Stimulated activated CD8-positive, alpha-beta memory T cell treated with anti-CD3 and anti-CD28 coated beads, Interleukin-4, amount 100 ng/mL, for 1 hour (primary cell): ENCODE data around the gene FKBP1B.
"Not testable (repeated sequence)": the region's sequence is repeated elsewhere in the genome, so short reads cannot be mapped to it uniquely, and the experiment has no call there.

Experiments used
- DNase-seq, 2 donors: peaks; one replicate each; pipeline ENCODE4 v3.0.0-alpha.2; 2020; ENCODE audit warnings: low read depth in 2 of 2, low spot score in 1 of 2

The FKBP1B gene

GRCh38 chr2:24049485-24050021 lies at the start of gene FKBP1B:
Gene FKBP1B, plus strand, starts transcription at chr2:24049741. Its CDS starts 109 bp downstream, at chr2:24049850.
- no peak for DNase-seq

DNA sequence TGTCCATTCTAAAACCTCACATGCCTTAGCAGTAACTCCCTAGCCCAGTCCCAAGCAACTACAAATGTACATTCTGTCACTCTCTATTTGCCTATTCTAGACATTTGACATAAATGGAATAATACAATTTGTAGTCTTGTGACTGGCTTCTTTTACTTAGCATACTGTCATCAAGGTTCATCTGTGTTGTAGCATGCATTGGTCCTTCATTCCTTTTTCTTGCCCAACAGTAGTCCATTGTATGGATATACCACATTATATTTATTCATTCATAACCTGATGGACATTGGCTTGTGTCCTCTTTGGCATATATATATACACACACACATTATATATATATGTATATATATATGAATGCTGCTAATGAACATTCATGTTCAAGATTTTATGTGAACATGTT lies 41.8 kb upstream of the FKBP1B start:
- no peak for DNase-seq

- no peak for DNase-seq
Observed at GRCh38 chr2:24008672-24009366, 40.7 kb upstream of the FKBP1B start.

GRCh38 chr2:24009367-24009679 lies 40.2 kb upstream of the FKBP1B start:
- no peak for DNase-seq

- DNase-seq: no peak
Observed at GRCh38 chr2:24009680-24010476, 39.7 kb upstream of the FKBP1B start, which contains the start of gene MFSD2B. Gene MFSD2B, plus strand, starts transcription at chr2:24010085. Its CDS starts 12 bp downstream, at chr2:24010097.

- no peak for DNase-seq
Observed at GRCh38 chr2:24010477-24011249, 38.9 kb upstream of the FKBP1B start.

DNA sequence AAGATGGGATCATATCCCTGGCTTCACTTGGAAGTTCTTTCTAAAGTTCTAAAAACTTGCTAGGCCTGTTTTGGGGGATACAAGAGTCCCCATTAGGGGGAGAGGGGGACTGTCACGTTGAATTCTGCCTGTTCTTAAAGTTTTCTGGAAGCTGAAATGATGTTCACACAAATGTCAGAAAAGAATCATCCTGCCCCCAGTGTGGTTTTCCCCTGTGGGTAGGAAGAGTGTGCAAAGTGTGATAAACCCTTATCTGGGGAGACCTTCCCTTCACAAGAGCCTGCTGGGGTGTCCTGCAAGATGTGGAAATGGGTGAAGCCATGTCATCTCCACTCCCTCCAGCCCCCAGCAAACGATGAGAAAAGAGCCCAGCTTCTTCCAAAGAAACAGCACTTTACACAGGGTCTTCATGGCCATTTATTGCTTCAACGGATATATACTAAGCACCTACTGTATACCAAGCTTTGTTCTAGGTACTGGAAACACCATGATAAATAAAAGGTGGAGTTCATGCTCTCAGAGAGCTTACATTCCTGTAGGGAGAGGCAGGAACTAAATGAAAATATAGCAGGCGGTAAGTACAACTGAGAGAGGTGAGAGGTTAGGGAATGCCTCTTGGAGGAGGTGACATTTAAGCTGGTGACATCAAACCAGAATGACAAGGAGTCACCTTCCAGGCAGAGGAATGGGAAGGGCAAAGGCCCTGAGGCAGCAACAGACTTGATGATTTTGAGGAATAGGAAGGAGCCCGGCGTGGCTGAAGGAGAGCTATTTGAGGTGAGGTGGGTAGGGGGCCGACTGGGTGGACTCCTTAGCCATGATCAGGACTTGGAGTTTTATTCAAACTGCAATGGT lies 38.1 kb upstream of the FKBP1B start:
- DNase-seq: no peak

GRCh38 chr2:24012521-24013188 lies 36.9 kb upstream of the FKBP1B start:
- no peak for DNase-seq

- not testable (repeated sequence) for DNase-seq
Observed at GRCh38 chr2:24014902-24015301, 34.6 kb upstream of the FKBP1B start.

DNA sequence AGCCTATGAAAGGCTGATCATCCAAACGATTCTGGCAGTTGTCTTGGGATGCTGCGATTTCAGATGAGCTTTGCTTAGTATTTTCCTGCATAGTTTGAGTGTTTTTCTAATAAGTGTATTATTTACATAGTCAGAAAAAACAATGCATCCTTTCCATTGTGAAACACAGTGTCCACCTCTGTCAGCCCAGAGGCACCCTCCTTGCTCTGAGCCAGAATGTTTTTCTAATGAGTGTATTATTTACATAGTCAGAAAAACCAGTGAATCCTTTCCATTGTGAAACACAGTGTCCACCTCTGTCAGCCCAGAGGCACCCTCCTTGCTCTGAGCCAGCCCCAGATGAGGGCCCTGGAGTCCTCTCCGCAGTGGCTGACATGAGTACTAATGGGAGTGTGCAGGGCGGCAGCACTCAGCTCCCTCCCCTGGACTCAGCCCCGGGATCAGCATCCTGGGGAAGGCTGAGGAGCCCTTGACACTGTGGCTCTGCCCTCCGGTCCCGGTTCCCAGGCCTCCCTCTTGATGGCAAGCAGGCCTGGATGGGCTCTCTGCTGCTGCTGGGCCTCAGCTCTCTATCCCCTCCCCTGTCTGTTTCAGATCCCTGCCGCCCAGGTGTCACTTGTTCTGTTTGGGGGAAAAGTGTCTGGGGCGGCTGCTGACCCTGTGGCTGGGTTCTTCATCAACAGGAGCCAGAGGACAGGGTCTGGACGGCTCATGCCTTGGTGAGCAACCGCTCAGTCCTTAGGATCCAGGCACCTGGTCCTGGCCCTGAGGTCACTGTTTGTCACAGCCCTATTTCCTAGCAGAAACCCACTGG lies 33.8 kb upstream of the FKBP1B start:
- no peak for DNase-seq

- no peak for DNase-seq
Observed at GRCh38 chr2:24016376-24016761, 33.2 kb upstream of the FKBP1B start.

DNA sequence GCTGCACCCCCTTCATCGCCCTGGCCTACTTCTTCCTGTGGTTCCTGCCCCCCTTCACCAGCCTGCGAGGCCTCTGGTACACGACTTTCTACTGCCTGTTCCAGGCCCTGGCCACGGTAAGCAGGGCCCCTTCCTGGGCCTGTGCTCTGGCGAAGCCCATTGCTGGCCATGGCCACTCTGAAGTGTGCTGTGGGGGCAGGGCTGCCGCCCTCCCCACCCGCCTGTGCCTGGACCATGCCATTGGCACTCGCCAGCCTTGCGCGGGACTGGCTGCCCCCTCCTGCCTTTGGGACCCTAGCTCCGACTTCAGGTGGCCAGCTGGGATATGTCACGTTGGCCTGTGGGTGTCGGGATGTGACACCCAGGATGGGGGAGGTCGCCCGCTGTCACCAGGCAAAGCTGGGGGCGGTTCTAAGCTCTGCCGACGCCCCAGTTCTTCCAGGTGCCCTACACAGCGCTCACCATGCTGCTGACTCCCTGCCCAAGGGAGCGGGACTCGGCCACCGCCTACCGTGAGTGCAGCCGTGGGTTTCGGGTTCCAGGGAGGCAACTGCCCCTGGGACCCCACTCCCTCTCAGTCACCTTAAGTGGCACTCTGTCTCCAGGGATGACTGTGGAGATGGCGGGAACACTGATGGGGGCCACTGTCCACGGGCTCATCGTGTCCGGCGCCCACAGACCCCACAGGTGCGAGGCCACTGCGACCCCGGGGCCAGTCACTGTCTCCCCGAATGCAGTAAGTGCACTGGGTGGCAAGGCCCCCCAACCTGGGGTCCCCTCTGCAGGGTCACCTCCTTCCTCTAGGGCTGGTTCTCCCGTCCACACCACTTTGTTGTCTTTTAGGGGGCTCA lies 32.5 kb upstream of the FKBP1B start:
- DNase-seq: no peak

GRCh38 chr2:24017711-24018110 lies 31.8 kb upstream of the FKBP1B start:
- DNase-seq: no peak

DNA sequence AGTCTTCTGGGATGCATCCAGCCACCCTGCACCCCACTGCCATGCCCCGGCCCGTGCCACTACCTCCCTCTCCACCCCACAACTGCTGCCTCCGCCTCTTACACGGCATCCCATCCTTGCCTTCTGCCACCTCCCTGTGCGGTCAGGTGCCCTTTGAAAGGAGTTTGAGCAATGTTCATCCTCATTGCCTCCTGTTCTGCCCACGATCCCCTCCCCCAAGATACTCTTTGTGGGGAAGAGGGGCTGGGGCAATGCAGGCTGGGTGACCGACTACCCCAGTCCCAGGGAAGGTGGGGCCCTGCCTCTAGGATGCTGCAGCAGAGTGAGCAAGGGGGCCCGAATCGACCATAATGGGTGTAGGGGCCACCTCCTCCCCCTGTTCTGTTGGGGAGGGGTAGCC lies 31.3 kb upstream of the FKBP1B start:
- DNase-seq: no peak

- no peak for DNase-seq
Observed at GRCh38 chr2:24019729-24020128, 29.8 kb upstream of the FKBP1B start.

DNA sequence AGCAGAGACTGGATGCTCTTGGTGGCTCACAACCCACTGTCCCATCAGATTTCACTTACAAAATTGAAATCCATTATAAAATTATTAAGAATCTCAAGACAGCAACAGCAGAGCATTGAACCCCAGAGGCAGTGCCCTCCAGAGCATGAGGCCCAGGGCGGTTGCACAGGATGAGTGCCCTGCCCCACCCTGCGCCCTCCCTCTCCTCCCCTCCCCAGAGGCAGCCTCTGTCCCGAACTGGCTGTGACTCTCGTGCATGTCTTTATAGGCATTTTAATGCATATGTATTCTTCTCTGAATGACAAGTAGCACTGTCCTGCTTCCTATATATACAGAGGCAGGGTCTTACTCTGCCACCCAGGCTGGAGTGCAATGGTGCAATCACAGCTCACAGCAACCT lies 29.3 kb upstream of the FKBP1B start:
- DNase-seq: no peak

DNA sequence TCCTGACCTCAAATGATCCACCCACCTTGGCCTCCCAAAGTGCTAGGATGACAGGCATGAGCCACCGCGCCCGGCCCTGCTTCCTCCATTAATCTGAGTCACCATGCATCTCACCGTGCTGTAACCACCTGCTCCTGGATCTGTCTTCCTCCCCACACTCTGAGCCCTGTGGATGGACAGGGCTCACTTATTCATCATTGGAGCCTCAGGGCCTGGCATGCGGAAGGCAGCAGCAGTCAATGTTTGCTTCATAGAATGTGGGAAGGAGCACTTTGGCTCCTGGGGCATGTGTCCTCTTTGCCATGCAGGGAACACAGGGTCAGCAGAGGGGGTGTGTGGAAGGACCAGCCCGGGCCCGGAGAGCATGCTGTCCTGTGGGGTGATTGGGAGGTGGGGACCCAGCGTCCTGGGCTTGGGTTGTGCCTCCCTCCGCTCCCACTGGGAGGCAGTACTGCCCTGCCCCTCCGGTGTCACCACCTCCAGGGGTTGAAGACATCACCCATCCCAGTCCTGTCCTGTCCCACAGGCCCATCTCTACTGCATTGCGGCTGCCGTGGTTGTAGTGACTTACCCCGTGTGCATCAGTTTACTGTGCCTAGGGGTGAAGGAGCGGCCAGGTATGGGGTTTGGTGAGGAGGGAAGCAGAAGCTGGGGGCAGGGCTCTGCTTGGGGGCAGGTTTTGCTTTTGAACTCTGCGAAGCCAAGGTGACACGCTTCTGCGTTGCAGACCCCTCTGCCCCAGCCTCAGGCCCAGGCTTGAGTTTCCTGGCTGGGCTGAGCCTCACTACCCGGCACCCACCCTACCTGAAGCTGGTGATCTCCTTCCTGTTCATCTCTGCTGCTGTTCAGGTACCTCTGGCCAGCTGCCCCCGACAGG lies 28.2 kb upstream of the FKBP1B start:
- DNase-seq: no peak
